Pancreas (tissue), 10 donors: ENCODE results near the gene LUC7L3. TPM values are rescaled to one million over a fixed set of nuclear protein-coding genes. Genes with fewer than 3 reads are reported as not detected.
A peak's percentile ranks its signal among the peaks of the same experiment; 100 is the strongest.
"Not testable (repeated sequence)": the region's sequence is repeated elsewhere in the genome, so short reads cannot be mapped to it uniquely, and the experiment has no call there.

Experiments
- ATAC-seq, 4 donors: fragments of 200-7000 bp; cut with Tn5 transposase; one replicate each; pipeline versions ENCODE4 v1.8.0 to v1.9.1; 2020; ENCODE audit warnings: mild to moderate bottlenecking in 4 of 4, moderate library complexity in 4 of 4
- DNase-seq, 6 donors: peaks; one replicate each; pipeline ENCODE4 v3.0.0-alpha.2; 2020
- FAIRE-seq: peaks from 2 replicates; lab custom pipeline; 2012; peaks lifted over from hg19 to GRCh38; lab: Jason Lieb, UNC
- H3K27ac ChIP-seq, 4 donors: fragments of 200-600 bp; sonication (generic); 1 replicate in 3 of 4; 2 replicates in 1 of 4; pipeline versions ENCODE4 v1.5.0 to v1.8.0; 2020
- H3K27me3 ChIP-seq, 4 donors: fragments of 200-600 bp; one replicate each; pipeline ENCODE4 v1.8.0; 2021
- H3K36me3 ChIP-seq, 3 donors: fragments of 200-600 bp; sonication (generic) in 1 of 3; one replicate each; pipeline versions ENCODE4 v1.5.0 to v1.8.0; 2020 to 2021
- H3K4me1 ChIP-seq, 3 donors: fragments of 200-600 bp; one replicate each; pipeline ENCODE4 v1.8.0; 2021
- H3K4me3 ChIP-seq, 4 donors: fragments of 200-600 bp; sonication (generic) in 2 of 4; one replicate each; pipeline versions ENCODE4 v1.5.0 to v1.8.0; 2020 to 2021
- H3K9me3 ChIP-seq, 4 donors: fragments of 200-600 bp; one replicate each; pipeline ENCODE4 v1.8.0; 2021
- CTCF ChIP-seq, 4 donors: fragments of 200-600 bp; sonication (generic) in 3 of 4; IDR thresholded peaks; one replicate each; pipeline versions ENCODE4 v1.5.0 to v1.8.0; 2021; ENCODE audit warnings: antibody characterized with exemption in 4 of 4
- WGBS, 2 donors: extraction: QIAGEN DNeasy Blood & Tissue Kit; methylation state at CpG; one replicate each; pipeline ENCODE4 v1.1.7; 2013; 5-methylcytosine and 5-hydroxymethylcytosine counted together
- intact Hi-C, 3 donors: fragments of 100-400 bp; cut with DNase I; formaldehyde crosslinking; loops; one replicate each; pipeline versions ENCODE4 v1.11.1 to v1.14.2; 2022
- polyA plus RNA-seq, 2 donors: library from polyadenylated mRNA; stranded (reverse); fragments of 200-250 nt; gene quantifications; one replicate each; pipeline ENCODE4 v1.2.3, GENCODE V29; 2013
- total RNA-seq, 6 donors: library from RNA; stranded (reverse); fragmentation: NEBNext Ultra II Directional in 4 of 6; extraction: Animal tissue kit (Norgen Biotek cat#: 25700) in 4 of 6; gene quantifications; one replicate each; pipeline versions ENCODE4 v1.2.1 to v1.2.4, GENCODE V29; 2021 to 2023
- donor health status: healthy with polysubstance abuse.
- donor health status: DM: no; HTN: no; CAD: no; lungs with moderate emphysema.
- donor health status: DM: no; HTN: no; CAD: no.
- donor health status: control.
- donor health status: control.
- donor health status: Bipolar disorder and iron deficiency.
- donor health status: DM: yes; HTN: yes; CAD: no.
- donor health status: DM: no; HTN: no; CAD: no.
- donor health status: DM: no; HTN: no; CAD: no.
- donor health status: DM: yes; HTN: yes; CAD: no.

The LUC7L3 gene
- total and polyA plus RNA-seq, 8 donors = 42.7 to 210 (median 63.4) TPM

GRCh38 chr17:50715471-50715870 lies 3.9 kb upstream of the LUC7L3 start:
- Histone ChIP-seq H3K27ac (no peak overlapping the region), H3K9me3 (no peaks in the 10 kb centered on the region), H3K4me1 (no peaks in the 10 kb centered on the region), H3K4me3 (no peak overlapping the region), H3K27me3 (no peaks in the 10 kb centered on the region), H3K36me3 (no peaks in the 10 kb centered on the region)
- FAIRE-seq = no peak
- TF ChIP-seq CTCF (IDR thresholded peaks at IDR 0.05) = no peak
- DNase-seq = no peak
- no peak for ATAC-seq
- 79 to 81% methylated on average over 3 of the region's 3 CpGs for WGBS, 2 donors
- intact Hi-C loops = no loop called here

- WGBS, 2 donors = 0 to 1% methylated on average over 25 of the region's 25 CpGs
- Histone ChIP-seq H3K4me1 (peaks cover 6 to 30% (median 15%) of the 10 kb centered on the region in 3 donors), H3K4me3 (peak overlapping the region; percentile 64 to 89 (median 82))
Measured at GRCh38 chr17:50719924-50720794, 756 bp downstream of the LUC7L3 start.

GRCh38 chr17:50721194-50722010 lies 2.0 kb downstream of the LUC7L3 start:
- ATAC-seq = no peak
- Histone ChIP-seq H3K9me3 (no peaks in the 10 kb centered on the region), H3K36me3 (no peaks in the 10 kb centered on the region), H3K27ac (peak overlapping the region in 2 of 4 donors; percentile 98 to 99), H3K4me3 (peak overlapping the region; percentile 10 to 89 (median 76)), H3K4me1 (peaks cover 6 to 43% (median 27%) of the 10 kb centered on the region in 3 donors), H3K27me3 (no peaks in the 10 kb centered on the region)
- no peak for DNase-seq
- 1 to 2% methylated on average over 7 of the region's 7 CpGs for WGBS, 2 donors
- no peak for TF ChIP-seq CTCF (IDR thresholded peaks at IDR 0.05)
- intact Hi-C loops = no loop called here
- FAIRE-seq = no peak

More at GRCh38 chr17:50719924-50720794, 756 bp downstream of the LUC7L3 start:
- Histone ChIP-seq H3K27ac (peak overlapping the region; percentile 85 to 99 (median 97)), H3K36me3 (no peaks in the 10 kb centered on the region), H3K27me3 (no peaks in the 10 kb centered on the region), H3K9me3 (no peaks in the 10 kb centered on the region)
- no peak for TF ChIP-seq CTCF (IDR thresholded peaks at IDR 0.05)
- peak; percentile 3 to 18 (median 15) for ATAC-seq
- intact Hi-C loops = no loop called here
- no peak for DNase-seq
- no peak for FAIRE-seq

GRCh38 chr17:50722746-50723145 lies 3.3 kb downstream of the LUC7L3 start:
- Histone ChIP-seq H3K4me1 (peaks cover 13 to 55% (median 33%) of the 10 kb centered on the region in 3 donors), H3K4me3 (peak overlapping the region in 1 of 4 donors; percentile 87), H3K27ac (no peak overlapping the region), H3K27me3 (no peaks in the 10 kb centered on the region), H3K9me3 (no peaks in the 10 kb centered on the region), H3K36me3 (no peaks in the 10 kb centered on the region)
- FAIRE-seq = no peak
- TF ChIP-seq CTCF (IDR thresholded peaks at IDR 0.05) = no peak
- no peak for ATAC-seq
- WGBS, 2 donors = 10 to 15% methylated on average over 3 of the region's 3 CpGs
- DNase-seq = no peak
- intact Hi-C loops = no loop called here

GRCh38 chr17:50724622-50725021 lies 5.2 kb downstream of the LUC7L3 start:
- H3K27ac ChIP-seq, H3K27me3 ChIP-seq, H3K9me3 ChIP-seq, H3K4me3 ChIP-seq, DNase-seq, FAIRE-seq, H3K36me3 ChIP-seq, ATAC-seq, intact Hi-C loops: not testable (repeated sequence)
- 91% methylated on average over 6 of the region's 6 CpGs for WGBS, 2 donors
- peaks cover 24 to 69% (median 39%) of the 10 kb centered on the region in 3 donors for H3K4me1 ChIP-seq
